A673 (cell line): ENCODE results near the gene RNASE9. TPM values are rescaled to one million over a fixed set of nuclear protein-coding genes. Genes with fewer than 3 reads are reported as not detected.

Experiments
- BruUV-seq: library from RNA; stranded (reverse); fragments of 400-500 nt; replicated peaks from 2 replicates; lab custom pipeline; 2021; lab: Mats Ljungman, UMichigan
- CTCF ChIA-PET: fragments of 300-600 bp; sonication (Branson Sonifier 250); formaldehyde crosslinking; loops from one replicate; lab custom pipeline; 2022; ENCODE audit warnings: antibody characterized with exemption; lab: Charles Lee
- POLR2A ChIA-PET: fragments of 300-600 bp; sonication (Branson Sonifier 250); formaldehyde crosslinking; loops from one replicate; lab custom pipeline; 2022; ENCODE audit warnings: antibody characterized with exemption; ENCODE audit not compliant: low non-redundant PET; lab: Charles Lee
- DNase-seq: peaks from one replicate; pipeline ENCODE4 v3.0.0-alpha.2; 2015; ENCODE audit warnings: low spot score
- H3K27ac ChIP-seq: fragments of 200-600 bp; sonication (generic); 2 replicates; pipeline ENCODE4 v1.5.1; 2016; ENCODE audit warnings: mixed run types, low read depth, mild to moderate bottlenecking, mixed read lengths, antibody characterized with exemption, low read length; ENCODE audit not compliant: poor library complexity, severe bottlenecking
- H3K27me3 ChIP-seq: fragments of 200-600 bp; sonication (generic); replicated peaks from 2 replicates; pipeline ENCODE4 v1.6.1; 2017; ENCODE audit warnings: mixed run types, low read depth, mild to moderate bottlenecking, mixed read lengths, antibody characterized with exemption, low read length; ENCODE audit not compliant: insufficient read depth, poor library complexity
- H3K36me3 ChIP-seq: fragments of 200-600 bp; sonication (generic); 2 replicates; pipeline ENCODE4 v1.6.1; 2016; ENCODE audit warnings: mixed run types, mild to moderate bottlenecking, mixed read lengths, antibody characterized with exemption, low read length; ENCODE audit not compliant: insufficient read depth, poor library complexity, severe bottlenecking
- H3K4me1 ChIP-seq: fragments of 200-600 bp; sonication (generic); 2 replicates; pipeline ENCODE4 v1.6.1; 2017; ENCODE audit warnings: mixed run types, mild to moderate bottlenecking, mixed read lengths, antibody characterized with exemption, low read length; ENCODE audit not compliant: insufficient read depth, poor library complexity, severe bottlenecking
- H3K4me3 ChIP-seq: fragments of 200-600 bp; sonication (generic); 2 replicates; pipeline ENCODE4 v1.5.1; 2016; ENCODE audit warnings: low read depth, mixed run types, mild to moderate bottlenecking, mixed read lengths, low read length; ENCODE audit not compliant: poor library complexity, severe bottlenecking
- H3K9me3 ChIP-seq: fragments of 200-600 bp; sonication (generic); 2 replicates; pipeline ENCODE4 v1.6.1; 2016; ENCODE audit warnings: mixed run types, low read depth, mild to moderate bottlenecking, mixed read lengths, antibody characterized with exemption, low read length; ENCODE audit not compliant: poor library complexity, severe bottlenecking
- CTCF ChIP-seq: fragments of 300-800, 200-600 bp; sonication (generic); conservative IDR thresholded peaks from 2 replicates; pipeline ENCODE4 v1.5.1; 2017; ENCODE audit warnings: low read depth, mild to moderate bottlenecking, antibody characterized with exemption, low read length, moderate library complexity, mixed read lengths
- EZH2 ChIP-seq: fragments of 200-600 bp; sonication (generic); IDR thresholded peaks from 2 replicates; pipeline ENCODE4 v1.6.1; 2017; ENCODE audit warnings: borderline replicate concordance, low read depth, mild to moderate bottlenecking, mixed read lengths, antibody characterized with exemption, low read length; ENCODE audit not compliant: poor library complexity, severe bottlenecking
- intact Hi-C: fragments of 100-400 bp; cut with micrococcal nuclease; formaldehyde crosslinking; loops from one replicate; pipeline ENCODE4 v1.10.0; 2022; ENCODE audit not compliant: unreplicated experiment
- total RNA-seq: library from RNA; stranded (reverse); gene quantifications from 2 replicates; pipeline ENCODE4 v1.2.3, GENCODE V29; 2021

Gene RNASE9
- total RNA-seq, 1 experiment from 2014 or later: not detected

GRCh38 chr14:20591235-20591634 is 30.4 kb upstream of the RNASE9 start, which contains the start of gene RNASE12:
RNASE12 (minus strand) TSS chr14:20591376; CDS start chr14:20590723, 653 bp downstream.
- no peak for DNase-seq
- no peak for TF ChIP-seq CTCF
- POLR2A ChIA-PET: no interaction called here
- no peak within 1 kb of the TSS for H3K4me3 ChIP-seq
- no peak within 1 kb of the TSS for H3K27ac ChIP-seq
- no TSS peak for BruUV-seq
- no peaks in the 10 kb centered on the region for H3K27me3 ChIP-seq
- no peaks in the 10 kb centered on the region for H3K9me3 ChIP-seq
- no peaks in the 10 kb centered on the region for H3K36me3 ChIP-seq
- no peaks in the 10 kb centered on the region for H3K4me1 ChIP-seq
- intact Hi-C loops: no loop called here
- CTCF ChIA-PET: no interaction called here

- TF ChIP-seq EZH2 (no peak), CTCF (no peak)
- Histone ChIP-seq H3K4me1 (no peaks in the 10 kb centered on the region), H3K36me3 (no peaks in the 10 kb centered on the region), H3K4me3 (no peak within 1 kb of the TSS), H3K27me3 (no peaks in the 10 kb centered on the region), H3K9me3 (no peaks in the 10 kb centered on the region), H3K27ac (no peak within 1 kb of the TSS)
- CTCF ChIA-PET: no interaction called here
- POLR2A ChIA-PET: no interaction called here
- no TSS peak for BruUV-seq
- intact Hi-C loops: loop anchor here (5.0 kb wide), 1 partner anchor 35 kb away; no protein-coding TSS in a partner anchor
- no peak for DNase-seq
Measured at GRCh38 chr14:20587489-20588154, 26.8 kb upstream of the RNASE9 start, which contains the start of gene RNASE11. RNASE11 (minus strand) TSS chr14:20588001.

GRCh38 chr14:20583908-20584307 is 23.1 kb upstream of the RNASE9 start:
- no peaks in the 10 kb centered on the region for H3K4me1 ChIP-seq
- no peaks in the 10 kb centered on the region for H3K9me3 ChIP-seq
- intact Hi-C loops: no loop called here
- BruUV-seq: no TSS peak
- no peak overlapping the region for H3K4me3 ChIP-seq
- TF ChIP-seq CTCF (no peak), EZH2 (no peak)
- ChIA-PET POLR2A (interaction anchor here (0.7 kb wide), 1 partner anchor 669 kb away, joined by 3 read pairs; no protein-coding TSS in a partner anchor), CTCF (no interaction called here)
- no peaks in the 10 kb centered on the region for H3K36me3 ChIP-seq
- no peak for DNase-seq
- no peak overlapping the region for H3K27ac ChIP-seq
- no peaks in the 10 kb centered on the region for H3K27me3 ChIP-seq
